Measurements from ENCODE around the gene INTS14. TPM values are rescaled to one million over a fixed set of nuclear protein-coding genes. Genes with fewer than 3 reads are reported as not detected.
A peak's percentile ranks its signal among the peaks of the same experiment; 100 is the strongest.

The INTS14 gene
- total RNA-seq, 1 experiment from 2014 or later = 38.2 TPM

DNA sequence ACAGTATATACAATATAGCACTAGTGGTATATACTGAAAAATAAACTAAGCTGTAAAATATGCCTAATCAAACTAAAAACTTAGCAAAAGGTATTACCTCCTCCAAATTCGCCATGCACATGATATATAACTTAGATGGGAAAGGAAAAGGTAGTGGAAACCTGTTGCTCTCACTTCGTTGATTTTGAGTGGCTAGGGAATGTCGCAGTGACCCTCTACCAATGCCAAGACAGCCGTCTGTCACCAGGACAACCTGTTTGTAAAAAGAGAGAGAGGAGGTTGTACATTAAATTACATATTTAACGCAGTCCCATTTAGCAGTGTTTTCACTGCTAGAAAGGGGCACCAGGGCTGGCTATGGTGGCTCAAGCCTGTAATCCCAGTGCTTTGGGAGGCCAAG lies 11.3 kb downstream of the INTS14 start:
- DNase-seq (ENCODE audit: low read depth) = no peak
- in situ Hi-C loops (cut with HindIII; ENCODE audit: low pct_unique_long_range_greater_than_20kb, low sequenced_read_pairs) = no loop called here

DNA sequence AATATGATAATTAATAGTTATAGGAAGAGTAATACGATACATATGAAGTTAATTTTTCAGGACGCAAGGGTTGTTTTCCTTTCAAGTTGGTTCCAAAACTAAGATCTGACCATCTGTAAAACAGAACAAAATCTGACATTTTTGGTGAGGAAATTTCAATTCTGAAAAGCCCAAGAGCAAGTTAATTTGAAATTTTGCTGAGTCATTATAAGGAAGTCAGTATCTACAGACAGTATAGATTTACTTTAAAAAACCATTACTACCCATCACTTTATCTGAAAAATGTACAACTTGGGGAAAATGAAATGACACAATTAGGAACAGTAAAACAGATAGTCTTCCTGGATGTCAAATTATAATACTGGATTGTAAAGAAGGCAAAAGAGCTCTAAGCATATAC lies 12.5 kb downstream of the INTS14 start:
- no peak for DNase-seq (ENCODE audit: low read depth)
- in situ Hi-C loops (cut with HindIII; ENCODE audit: low pct_unique_long_range_greater_than_20kb, low sequenced_read_pairs) = no loop called here

DNA sequence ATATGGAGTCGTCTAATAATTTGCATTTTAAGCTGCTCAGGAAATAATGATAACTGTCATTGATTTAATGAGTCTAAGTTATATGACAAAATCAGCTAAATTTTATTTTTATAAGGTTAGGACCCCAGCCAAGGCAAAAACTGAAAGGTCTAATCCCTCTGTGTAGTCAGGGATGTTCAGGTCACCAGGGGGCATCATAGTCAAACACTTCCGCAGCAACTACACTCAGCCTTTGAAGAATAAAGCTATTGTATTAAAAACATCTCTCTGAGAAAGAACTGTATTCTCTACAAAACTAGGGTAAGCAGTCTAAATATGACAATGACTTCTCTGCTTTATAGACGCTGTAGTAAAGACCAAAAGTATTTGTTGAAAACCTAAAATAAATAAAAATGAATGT lies 15.0 kb downstream of the INTS14 start:
- in situ Hi-C loops (cut with HindIII; ENCODE audit: low pct_unique_long_range_greater_than_20kb, low sequenced_read_pairs) = no loop called here
- no peak for DNase-seq (ENCODE audit: low read depth)

DNA sequence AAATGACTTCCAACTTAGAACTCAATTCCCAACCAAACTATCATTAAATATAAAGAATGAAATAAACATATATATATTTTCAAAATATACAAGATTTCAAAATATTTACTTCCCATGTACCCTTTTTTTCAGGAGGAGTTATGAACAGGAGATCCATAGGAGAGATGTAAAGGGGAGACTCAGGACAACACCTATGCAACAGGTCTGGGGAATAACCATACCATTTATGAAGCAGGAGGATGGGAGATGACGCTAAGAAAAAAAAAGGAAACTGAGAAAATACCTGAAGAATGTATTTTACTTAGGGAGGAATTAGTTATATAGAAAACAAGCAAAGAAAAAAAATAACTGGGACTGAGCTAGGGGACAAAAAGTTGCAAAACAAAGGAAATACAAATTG lies 23.8 kb downstream of the INTS14 start:
- in situ Hi-C loops (cut with HindIII; ENCODE audit: low pct_unique_long_range_greater_than_20kb, low sequenced_read_pairs) = no loop called here
- no peak for DNase-seq (ENCODE audit: low read depth)

DNA sequence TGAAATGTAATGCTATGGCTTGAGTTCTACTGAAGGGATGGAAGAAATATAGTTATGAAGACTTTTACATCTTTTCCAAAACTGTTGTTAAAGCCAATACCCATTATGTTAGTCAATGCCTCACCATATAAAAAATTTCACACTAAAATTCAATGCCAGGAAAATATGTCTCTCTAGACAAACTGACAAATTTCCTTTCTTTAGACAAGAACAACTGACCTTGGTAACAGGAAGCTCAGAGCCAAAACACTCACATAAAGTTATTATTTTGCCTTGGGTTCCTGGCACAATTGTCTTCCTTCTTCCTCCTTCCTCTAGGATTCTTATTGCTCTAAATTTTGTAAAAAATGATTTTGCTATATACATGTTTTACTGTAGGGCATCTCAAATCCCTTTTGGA lies 26.7 kb downstream of the INTS14 start:
- no peak for DNase-seq (ENCODE audit: low read depth)
- in situ Hi-C loops (cut with HindIII; ENCODE audit: low pct_unique_long_range_greater_than_20kb, low sequenced_read_pairs) = no loop called here

DNA sequence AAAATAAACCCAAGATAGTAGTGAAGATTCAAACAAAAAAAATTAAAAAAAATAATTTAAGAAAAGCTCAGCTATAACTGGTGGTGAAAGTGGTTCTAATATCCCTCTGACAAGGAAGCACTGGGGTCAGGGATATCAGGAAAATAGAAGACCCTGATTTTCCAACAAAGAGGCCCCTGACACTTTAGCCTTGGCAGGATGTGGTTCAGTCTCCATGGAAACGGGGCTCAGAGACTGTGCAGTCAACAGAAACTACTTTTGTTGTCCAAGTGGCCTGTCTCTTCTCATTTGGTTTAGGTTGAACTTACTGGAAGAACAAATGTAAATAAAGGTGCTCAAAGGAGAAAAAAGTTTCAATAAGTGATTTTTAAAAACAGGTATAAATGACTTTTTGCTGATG lies 27.2 kb downstream of the INTS14 start:
- DNase-seq (ENCODE audit: low read depth) = no peak
- in situ Hi-C loops (cut with HindIII; ENCODE audit: low pct_unique_long_range_greater_than_20kb, low sequenced_read_pairs) = no loop called here

DNA sequence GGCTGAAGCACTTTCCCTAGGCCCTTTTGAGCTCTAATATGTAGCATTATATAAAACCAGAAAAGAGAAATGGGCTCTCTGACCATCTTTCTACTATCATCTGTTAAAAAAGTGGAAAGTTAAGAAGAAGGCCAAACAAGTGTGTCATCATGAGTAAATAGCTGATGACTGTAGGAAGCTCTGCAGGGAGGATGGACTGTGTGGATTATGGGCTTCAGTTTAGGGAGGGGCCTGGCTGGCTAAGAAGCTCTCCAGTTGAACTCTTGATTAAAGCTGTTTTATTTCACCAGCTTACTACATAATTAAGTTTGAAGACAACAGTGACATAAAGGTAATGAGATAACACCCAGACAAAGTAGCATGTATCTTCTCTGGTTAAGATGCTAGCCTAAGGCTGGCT lies 30.6 kb downstream of the INTS14 start:
- DNase-seq (ENCODE audit: low read depth) = no peak
- in situ Hi-C loops (cut with HindIII; ENCODE audit: low pct_unique_long_range_greater_than_20kb, low sequenced_read_pairs) = no loop called here

DNA sequence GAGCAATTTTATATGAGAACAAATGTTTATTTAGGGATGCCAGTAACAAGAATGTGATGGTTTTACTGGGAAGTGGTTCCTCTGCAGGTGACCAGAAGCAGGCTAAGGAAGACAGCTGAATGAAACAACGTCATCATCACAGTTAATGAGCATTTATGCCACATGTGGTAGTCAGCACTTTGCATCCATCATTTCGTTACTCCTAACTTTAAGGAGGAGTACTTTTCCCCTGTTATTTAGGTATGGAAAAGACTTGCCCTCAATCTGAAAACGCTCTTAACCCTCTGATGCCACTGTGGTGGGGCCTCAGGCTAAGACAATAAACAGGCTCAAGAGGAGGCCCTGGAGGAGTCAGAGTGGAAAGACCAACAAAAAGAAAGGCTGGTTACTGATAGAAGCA lies 31.2 kb downstream of the INTS14 start:
- in situ Hi-C loops (cut with HindIII; ENCODE audit: low pct_unique_long_range_greater_than_20kb, low sequenced_read_pairs) = no loop called here
- DNase-seq (ENCODE audit: low read depth) = no peak

DNA sequence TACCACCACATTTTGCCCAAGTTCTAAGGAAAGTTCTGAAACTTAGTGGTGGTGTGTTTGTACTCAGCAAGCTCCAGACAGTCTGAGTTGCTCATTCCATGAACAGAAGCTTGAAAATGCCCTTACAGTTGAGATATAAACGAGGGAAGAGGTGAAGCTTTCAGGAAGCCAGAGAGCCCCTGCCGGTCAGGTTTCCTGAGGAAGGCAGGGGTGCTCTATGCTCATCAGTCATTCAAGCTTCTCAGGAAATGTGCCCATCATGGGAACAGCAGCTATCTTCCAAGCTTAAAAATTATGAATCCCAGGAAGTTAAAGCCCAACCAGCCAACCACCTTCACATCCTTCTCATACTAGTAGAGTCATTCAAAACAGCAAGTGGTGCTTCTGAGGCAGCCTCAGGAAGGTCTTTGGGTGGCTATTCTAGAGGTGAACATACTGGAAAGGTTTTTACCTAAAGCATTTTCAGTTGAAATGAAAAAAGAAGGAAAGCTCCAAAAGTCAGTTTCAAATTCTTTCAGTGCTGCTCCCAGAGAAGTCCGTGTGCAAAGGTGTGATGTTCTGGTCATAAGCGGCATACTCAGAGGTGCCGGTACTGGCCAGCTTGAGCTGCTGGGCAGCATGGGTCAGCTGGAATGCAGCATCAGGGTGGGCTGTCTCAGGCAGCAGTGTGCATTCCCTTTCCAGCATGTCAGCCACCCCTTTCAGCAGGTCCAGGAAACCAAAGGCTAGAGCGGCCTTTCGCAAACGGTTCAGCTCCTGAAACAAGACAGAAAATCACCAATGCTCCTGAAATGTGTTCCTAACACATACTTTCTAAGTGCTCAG lies 31.8 kb downstream of the INTS14 start:
- no peak for DNase-seq (ENCODE audit: low read depth)
- in situ Hi-C loops (cut with HindIII; ENCODE audit: low pct_unique_long_range_greater_than_20kb, low sequenced_read_pairs) = no loop called here

DNA sequence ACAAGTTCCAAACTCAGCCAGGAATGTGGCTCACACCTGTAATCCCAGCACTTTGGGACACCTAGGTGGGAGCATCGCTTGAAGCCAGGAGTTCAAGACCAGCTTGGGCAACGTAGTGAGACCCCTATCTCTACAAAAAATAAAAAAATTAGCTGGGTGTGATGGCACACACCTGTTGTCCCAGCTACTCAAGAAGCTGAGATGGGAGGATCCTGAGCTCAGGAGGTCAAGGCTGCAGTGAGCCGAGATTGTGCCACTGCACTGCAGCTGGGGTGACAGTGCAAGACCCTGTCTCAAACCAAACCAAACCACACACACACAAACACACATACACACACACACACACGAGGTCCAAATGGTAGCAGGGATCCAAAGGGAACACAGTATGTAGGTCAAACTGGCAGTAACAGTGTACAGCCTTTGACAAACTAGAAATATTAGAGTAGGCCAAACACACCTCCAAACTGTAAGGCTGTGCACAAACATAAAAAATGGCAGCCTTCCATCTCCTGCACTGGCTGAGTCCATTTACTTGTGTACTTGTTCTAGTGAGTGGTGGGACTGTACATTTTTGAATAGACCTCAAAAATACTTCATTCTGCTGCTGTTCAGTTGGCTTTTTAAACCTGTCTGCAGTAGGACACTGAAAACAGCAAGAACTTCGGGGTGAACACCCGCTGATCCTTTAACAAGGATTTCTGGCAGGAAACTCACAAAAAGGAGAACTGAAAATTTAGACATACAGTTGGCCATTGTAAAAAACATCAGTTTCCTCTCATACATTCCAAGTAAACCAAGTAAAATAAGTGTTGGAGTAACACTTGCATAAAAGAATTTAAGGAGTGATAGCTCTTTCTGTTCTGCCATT lies 33.6 kb downstream of the INTS14 start:
- in situ Hi-C loops (cut with HindIII; ENCODE audit: low pct_unique_long_range_greater_than_20kb, low sequenced_read_pairs) = no loop called here
- peak; percentile 2 for DNase-seq (ENCODE audit: low read depth)

DNA sequence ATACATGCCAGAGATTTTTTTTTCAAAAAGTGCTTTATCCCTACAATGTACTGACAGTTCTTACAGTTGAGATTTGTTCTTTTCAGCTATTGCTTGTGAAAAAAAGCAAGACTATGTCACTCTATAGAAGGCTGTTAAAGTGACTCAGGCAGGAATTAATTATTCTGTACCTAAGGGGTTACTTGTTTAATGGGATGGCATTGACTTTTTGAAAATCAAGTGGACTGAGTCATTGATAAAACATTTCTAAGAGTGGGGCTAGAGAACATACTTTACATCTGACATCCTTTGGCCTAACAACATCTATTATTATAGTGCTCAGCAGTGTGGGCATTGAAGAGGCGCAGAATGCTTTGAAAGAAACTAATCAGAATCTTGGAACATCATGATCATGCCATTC lies 34.3 kb downstream of the INTS14 start:
- in situ Hi-C loops (cut with HindIII; ENCODE audit: low pct_unique_long_range_greater_than_20kb, low sequenced_read_pairs) = no loop called here
- peak; percentile 57 for DNase-seq (ENCODE audit: low read depth)

DNA sequence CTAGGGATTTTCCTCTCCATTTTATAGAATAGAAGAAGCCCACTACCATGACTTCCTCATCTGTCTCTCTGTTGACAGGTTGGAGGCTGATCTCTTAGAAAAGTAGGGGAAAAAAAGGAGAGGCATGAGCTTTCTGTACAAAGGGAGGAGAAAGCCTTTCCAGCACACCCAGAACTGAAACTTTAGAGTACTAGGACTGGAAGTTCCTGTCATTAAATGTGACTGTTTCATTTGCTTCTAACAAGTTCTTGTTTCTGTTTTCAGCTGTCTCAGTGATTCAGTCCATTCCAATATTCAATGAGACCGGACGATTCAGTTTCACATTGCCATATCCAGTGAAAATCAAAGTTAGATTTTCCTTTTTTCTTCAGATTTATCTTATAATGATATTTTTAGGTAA lies 39.0 kb downstream of the INTS14 start:
- in situ Hi-C loops (cut with HindIII; ENCODE audit: low pct_unique_long_range_greater_than_20kb, low sequenced_read_pairs) = no loop called here
- DNase-seq (ENCODE audit: low read depth) = no peak

DNA sequence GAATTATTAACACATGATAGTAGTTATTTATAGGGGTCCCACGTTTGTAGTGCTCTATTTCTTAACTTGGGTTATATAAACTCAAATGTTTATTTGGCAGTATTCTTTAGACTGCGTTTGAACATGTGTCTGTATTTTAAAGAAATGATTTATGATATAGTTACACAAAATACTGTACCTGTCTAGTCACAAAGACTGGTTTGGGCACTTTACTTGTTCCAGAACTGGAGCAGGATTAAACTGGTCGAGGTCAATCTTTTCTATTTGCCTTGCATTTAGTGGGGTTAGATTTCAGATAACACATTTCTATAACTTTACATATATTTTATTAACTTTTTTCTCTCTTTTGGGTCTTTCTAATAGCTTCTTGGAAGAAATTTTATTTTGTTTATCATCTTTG lies 41.2 kb downstream of the INTS14 start:
- in situ Hi-C loops (cut with HindIII; ENCODE audit: low pct_unique_long_range_greater_than_20kb, low sequenced_read_pairs) = no loop called here
- no peak for DNase-seq (ENCODE audit: low read depth)

DNA sequence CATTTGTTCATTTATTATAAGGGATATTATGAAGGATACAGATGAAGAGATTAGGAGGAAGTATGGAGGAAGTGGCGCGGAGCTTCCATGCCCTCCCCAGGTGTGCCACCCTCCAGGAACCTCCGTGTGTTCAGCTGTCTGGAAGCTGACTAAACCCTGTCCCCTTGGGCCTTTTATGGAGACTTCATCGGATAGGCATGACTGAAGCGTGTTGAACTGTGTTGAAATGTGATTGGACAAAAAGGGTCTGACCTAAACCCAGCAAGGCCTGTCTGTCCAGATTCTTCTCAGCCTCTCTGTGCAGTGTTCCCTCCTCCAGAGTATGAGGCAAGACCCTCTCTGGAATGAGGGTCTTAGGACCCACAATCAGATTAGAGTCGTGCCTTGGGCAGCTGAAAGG lies 49.0 kb downstream of the INTS14 start:
- no peak for DNase-seq (ENCODE audit: low read depth)
- in situ Hi-C loops (cut with HindIII; ENCODE audit: low pct_unique_long_range_greater_than_20kb, low sequenced_read_pairs) = no loop called here

DNA sequence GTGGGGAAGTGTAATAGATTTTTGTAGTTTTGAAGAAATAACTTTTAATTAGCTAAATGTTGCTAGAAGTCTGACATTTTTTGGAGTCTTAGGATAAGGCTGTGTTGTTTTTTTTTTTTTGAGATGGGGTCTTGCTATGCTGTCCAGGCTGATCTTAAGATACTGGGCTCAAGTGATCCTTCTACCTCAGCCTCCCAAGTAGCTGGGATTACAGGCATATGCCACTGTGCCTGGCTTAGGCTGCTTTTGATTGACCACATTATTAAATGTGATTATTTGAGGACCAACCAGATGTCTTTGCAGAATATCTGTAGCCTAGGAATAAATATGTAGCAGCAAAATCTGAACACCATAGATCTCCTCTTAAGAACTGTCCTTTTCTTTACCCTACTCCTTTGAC lies 51.0 kb downstream of the INTS14 start:
- in situ Hi-C loops (cut with HindIII; ENCODE audit: low pct_unique_long_range_greater_than_20kb, low sequenced_read_pairs) = no loop called here
- no peak for DNase-seq (ENCODE audit: low read depth)

DNA sequence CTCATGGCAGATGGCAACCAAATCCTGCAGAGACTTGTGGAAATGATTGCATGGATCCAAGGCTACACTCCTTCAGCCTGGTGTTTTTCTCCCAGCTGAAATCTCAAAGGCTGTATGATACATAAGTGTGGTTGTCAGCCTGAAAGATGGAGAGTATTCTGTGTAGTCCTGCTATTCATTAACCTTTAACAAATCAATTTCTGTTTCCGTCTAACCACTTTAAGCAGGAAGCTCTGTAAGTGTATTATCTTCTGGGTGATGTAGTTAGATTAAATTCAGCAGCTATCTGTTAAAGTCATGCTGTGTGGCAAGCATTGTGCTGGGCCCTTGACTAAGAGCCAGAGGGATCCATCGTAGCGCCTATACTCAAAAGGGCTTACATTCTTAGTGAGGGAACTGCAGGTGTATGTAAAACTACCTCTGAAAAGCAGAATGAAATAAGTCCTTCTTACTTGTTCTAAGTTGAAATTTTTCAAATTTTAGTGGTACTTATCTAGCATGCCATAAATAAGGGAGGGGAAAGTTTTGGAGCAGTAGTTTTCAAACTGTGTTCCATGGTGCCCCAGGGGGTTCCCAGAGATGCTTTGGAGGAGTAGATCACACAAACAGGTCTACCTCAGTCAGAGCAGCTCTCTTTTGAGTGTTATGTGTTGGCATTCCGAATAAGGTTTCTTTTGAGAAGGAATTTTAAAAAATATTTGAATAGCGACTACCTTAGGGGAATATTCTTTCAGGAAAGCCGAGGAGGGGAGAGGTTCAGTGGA lies 51.8 kb downstream of the INTS14 start:
- no peak for DNase-seq (ENCODE audit: low read depth)
- in situ Hi-C loops (cut with HindIII; ENCODE audit: low pct_unique_long_range_greater_than_20kb, low sequenced_read_pairs) = no loop called here

DNA sequence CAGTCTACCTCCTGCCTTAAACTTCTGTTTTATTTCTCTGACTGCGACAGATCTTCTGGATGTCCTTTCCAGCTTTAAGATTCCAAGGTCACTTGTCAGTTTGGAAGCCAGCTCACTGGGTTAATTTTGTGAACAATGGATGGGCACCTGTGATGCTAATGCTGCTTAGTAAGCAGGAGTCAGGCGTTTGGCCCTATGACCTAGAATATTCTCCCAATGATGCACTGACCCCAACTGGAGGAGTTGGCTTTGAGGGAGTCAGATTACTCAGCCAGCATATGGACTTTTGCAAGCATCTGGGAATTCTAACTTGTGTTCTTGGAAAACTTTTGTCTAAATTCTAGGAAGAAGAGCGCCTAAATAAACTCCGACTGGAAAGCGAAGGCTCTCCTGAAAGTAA lies 52.6 kb downstream of the INTS14 start:
- no peak for DNase-seq (ENCODE audit: low read depth)
- in situ Hi-C loops (cut with HindIII; ENCODE audit: low pct_unique_long_range_greater_than_20kb, low sequenced_read_pairs) = no loop called here

DNA sequence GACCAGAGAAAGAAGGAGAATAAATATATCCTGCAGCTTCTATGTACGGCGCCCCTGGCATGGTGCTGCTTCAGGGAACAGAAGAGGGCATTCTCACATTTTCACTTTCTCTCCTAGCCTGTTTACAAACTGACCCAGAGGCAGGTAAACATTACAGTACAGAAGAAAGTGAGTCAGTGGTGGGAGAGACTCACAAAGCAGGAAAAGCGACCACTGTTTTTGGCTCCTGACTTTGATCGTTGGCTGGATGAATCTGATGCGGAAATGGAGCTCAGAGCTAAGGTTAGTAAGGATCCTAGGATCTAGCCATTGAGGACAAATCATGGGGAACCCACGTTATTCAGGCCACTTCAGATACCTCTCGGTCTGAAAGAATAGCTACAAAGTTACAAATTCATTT lies 54.3 kb downstream of the INTS14 start:
- in situ Hi-C loops (cut with HindIII; ENCODE audit: low pct_unique_long_range_greater_than_20kb, low sequenced_read_pairs) = no loop called here
- DNase-seq (ENCODE audit: low read depth) = no peak

DNA sequence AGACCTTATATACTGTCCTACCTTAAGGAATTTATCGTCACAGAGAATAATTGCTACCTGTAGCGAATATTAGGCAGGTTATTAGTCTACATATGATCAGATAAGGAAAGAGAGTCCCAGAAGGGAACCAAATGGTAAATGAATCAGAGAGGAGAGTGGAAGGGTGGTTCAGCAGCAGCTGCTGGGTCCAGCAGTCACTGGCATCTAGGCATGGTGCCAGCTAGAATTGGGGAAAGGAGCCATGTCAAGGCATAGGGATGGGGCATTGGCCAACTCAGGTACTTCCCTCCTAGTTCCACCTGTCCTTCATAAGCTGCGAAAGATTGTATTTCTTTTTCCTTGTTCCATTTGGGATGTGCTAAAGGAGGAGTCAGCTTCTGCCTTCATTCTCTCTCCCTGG lies 57.2 kb downstream of the INTS14 start:
- no peak for DNase-seq (ENCODE audit: low read depth)
- in situ Hi-C loops (cut with HindIII; ENCODE audit: low pct_unique_long_range_greater_than_20kb, low sequenced_read_pairs) = no loop called here

Data from Caki2 (cell line).